HG03460 (cell line): Measurements from ENCODE around the gene IGFBP1.
"Not testable (repeated sequence)": the region's sequence is repeated elsewhere in the genome, so short reads cannot be mapped to it uniquely, and the experiment has no call there.

Experiments
- ATAC-seq: cut with Tn5 transposase; IDR thresholded peaks from one replicate; pipeline ENCODE4 v1.9.1; 2021; ENCODE audit not compliant: unreplicated experiment

Gene IGFBP1

GRCh38 chr7:45937301-45937700 is 49.0 kb downstream of the IGFBP1 start:
- no peak for ATAC-seq

- no peak for ATAC-seq
Observed at GRCh38 chr7:45937862-45938261, 49.6 kb downstream of the IGFBP1 start.

GRCh38 chr7:45938626-45939302 is 50.5 kb downstream of the IGFBP1 start:
- ATAC-seq, result no peak

GRCh38 chr7:45939574-45939973 is 51.3 kb downstream of the IGFBP1 start:
- no peak for ATAC-seq

GRCh38 chr7:45940237-45940781 is 52.0 kb downstream of the IGFBP1 start:
- not testable (repeated sequence) for ATAC-seq

- ATAC-seq, result no peak
Observed at GRCh38 chr7:45940939-45941338, 52.7 kb downstream of the IGFBP1 start.
